ENCODE measurements around the gene TIMM10. TPM values are rescaled to one million over a fixed set of nuclear protein-coding genes. Genes with fewer than 3 reads are reported as not detected.

The TIMM10 gene
- total and polyA plus RNA-seq, 11 donors = 36.6 to 135 (median 46.4) TPM

DNA sequence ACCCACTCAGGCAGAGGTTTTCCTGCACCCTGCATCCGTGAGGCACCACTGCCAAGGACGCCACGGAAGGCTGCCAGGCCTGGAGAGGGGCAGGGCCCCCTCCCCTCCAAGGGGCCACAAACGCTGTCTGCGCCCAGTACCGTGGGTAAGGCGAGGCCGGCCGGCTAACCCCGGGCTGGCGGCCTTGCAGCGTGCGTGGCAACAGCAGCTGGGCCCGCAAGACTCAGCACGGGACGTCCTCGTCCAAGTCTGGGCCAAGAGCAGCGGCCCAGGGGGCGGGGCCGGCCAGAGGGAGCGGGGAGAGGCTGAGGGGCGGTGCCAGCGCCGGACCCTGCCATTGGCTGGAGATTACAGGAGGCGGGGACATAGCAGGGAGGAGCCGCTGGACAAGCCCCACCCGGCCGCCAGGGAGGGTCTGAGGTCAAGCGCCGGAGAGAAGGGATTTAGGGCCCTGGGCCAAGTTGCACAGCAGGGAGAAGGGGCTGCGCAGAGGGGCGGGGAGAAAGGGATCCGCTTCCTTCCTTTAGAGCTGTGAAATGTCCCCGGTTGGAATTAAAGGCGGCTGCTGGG is 31.1 kb downstream of the TIMM10 start:
- H3K36me3 ChIP-seq = peaks cover 0 to 17% (median 0%) of the 10 kb centered on the region in 9 donors
- peak; percentile 99 to 100 (median 99) for ATAC-seq
- peak overlapping the region; percentile 53 to 89 (median 81) for H3K27ac ChIP-seq
- no peaks in the 10 kb centered on the region for H3K27me3 ChIP-seq
- DNase-seq = peak; percentile 98 to 99 (median 98)
- peak overlapping the region in 10 of 12 donors; percentile 27 to 50 (median 42) for H3K4me3 ChIP-seq
- intact Hi-C loops (cut with DNase I) = loop anchor here in 2 of 10 donors (2.0 to 10.0 kb wide), 4 partner anchors 15 to 145 kb away; partner anchors contain the start of genes SLC43A1 (in 1 of the 2), TIMM10 (in 1 of the 2) and YPEL4 (in 1 of the 2)
- H3K4me1 ChIP-seq = peaks cover 5 to 35% (median 20%) of the 10 kb centered on the region in 12 donors
- peak in 1 of 2 donors; percentile 54 for TF ChIP-seq POLR2A (IDR thresholded peaks at IDR 0.05)
- TF ChIP-seq, protein P1, sequence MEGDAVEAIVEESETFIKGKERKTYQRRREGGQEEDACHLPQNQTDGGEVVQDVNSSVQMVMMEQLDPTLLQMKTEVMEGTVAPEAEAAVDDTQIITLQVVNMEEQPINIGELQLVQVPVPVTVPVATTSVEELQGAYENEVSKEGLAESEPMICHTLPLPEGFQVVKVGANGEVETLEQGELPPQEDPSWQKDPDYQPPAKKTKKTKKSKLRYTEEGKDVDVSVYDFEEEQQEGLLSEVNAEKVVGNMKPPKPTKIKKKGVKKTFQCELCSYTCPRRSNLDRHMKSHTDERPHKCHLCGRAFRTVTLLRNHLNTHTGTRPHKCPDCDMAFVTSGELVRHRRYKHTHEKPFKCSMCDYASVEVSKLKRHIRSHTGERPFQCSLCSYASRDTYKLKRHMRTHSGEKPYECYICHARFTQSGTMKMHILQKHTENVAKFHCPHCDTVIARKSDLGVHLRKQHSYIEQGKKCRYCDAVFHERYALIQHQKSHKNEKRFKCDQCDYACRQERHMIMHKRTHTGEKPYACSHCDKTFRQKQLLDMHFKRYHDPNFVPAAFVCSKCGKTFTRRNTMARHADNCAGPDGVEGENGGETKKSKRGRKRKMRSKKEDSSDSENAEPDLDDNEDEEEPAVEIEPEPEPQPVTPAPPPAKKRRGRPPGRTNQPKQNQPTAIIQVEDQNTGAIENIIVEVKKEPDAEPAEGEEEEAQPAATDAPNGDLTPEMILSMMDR (IDR thresholded peaks at IDR 0.05) = no peak
- 1 to 11% (median 3%) methylated on average over 27 to 35 of the region's 35 CpGs for WGBS, 4 donors
- no peaks in the 10 kb centered on the region for H3K9me3 ChIP-seq

DNA sequence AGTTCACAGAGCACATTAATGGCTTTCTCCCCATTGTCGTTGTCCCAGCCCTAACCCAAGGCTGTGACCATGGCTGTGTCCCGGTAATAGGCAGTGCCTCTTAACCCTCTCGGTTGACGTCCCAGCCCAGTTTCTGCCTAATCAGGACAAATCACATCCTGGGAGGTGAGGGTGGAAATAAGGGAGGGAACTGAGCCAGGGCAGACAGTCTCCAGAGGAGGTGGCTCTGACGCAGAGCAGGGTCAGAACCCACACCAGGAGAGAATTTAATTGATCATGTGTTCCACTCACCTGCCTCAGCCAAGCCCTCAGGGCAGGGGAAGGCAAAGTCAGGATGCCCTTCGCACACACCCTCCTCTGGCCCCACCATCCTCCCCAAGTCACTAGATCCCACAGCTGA is 32.0 kb downstream of the TIMM10 start:
- peak overlapping the region in 5 of 12 donors; percentile 53 to 89 (median 81) for H3K27ac ChIP-seq
- no peaks in the 10 kb centered on the region for H3K27me3 ChIP-seq
- DNase-seq (no peak), ATAC-seq (no peak)
- no peaks in the 10 kb centered on the region for H3K9me3 ChIP-seq
- H3K36me3 ChIP-seq = peaks cover 0 to 15% (median 0%) of the 10 kb centered on the region in 9 donors
- WGBS, 4 donors = 66 to 86% (median 76%) methylated on average over 6 of the region's 6 CpGs
- TF ChIP-seq POLR2A (IDR thresholded peaks at IDR 0.05) = no peak
- TF ChIP-seq, protein P1 (IDR thresholded peaks at IDR 0.05) = no peak
- H3K4me1 ChIP-seq = peaks cover 5 to 35% (median 20%) of the 10 kb centered on the region in 12 donors
- intact Hi-C loops (cut with DNase I) = loop anchor here in 2 of 10 donors (2.0 to 10.0 kb wide), 4 partner anchors 16 to 146 kb away; partner anchors contain the start of genes SLC43A1 (in 1 of the 2), TIMM10 (in 1 of the 2) and YPEL4 (in 1 of the 2)
- H3K4me3 ChIP-seq = no peak overlapping the region

DNA sequence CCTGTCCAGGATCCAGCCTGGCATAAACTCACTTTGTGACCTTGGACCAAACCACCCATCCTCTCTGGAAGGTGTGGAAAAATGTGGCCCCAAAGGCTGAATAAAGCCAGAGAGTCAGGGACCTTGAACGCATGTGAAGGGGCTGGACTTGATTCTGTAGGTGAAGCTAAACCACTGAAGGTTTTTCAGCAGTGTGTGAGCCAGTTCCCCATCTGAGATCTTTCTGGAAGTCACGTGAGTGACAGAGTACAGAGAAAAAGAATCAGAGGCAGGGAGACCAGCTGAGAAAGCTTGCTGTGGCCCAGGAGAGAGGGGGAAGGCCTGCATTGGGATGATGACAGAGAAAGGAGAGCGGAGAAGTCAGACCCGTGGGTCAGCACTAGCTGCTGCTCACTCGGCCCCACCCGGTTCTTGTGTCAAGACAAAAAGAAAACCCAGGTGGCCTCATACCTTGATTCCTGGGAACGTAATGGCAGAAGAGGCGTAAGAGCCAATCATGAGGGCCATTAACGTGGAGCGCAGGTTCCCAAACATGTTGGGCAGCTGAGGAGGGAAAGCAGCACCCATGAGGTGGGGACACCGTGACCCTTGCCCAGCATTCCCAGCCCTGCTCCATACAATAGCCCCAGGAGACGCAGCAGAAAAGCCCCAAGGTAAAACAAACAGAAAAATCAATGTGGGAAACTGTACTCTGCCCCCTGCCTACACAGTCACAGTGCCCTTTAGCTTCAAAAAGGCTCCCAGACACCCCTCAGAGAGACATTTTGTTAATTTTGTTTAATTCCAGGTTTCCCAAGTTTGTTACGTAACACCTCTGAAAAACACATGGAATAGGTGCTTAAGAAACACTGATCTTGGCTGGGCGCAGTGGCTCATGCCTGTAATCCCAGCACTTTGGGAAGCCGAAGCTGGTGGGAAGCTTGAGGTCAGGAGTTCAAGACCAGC is 33.0 kb downstream of the TIMM10 start:
- Histone ChIP-seq H3K4me1 (peaks cover 5 to 35% (median 20%) of the 10 kb centered on the region in 12 donors), H3K36me3 (peaks cover 0 to 15% (median 0%) of the 10 kb centered on the region in 9 donors), H3K4me3 (no peak overlapping the region), H3K27me3 (no peaks in the 10 kb centered on the region), H3K9me3 (no peaks in the 10 kb centered on the region), H3K27ac (no peak overlapping the region)
- intact Hi-C loops (cut with DNase I) = loop anchor here in 2 of 10 donors (2.0 to 10.0 kb wide), 4 partner anchors 17 to 147 kb away; partner anchors contain the start of genes SLC43A1 (in 1 of the 2), TIMM10 (in 1 of the 2) and YPEL4 (in 1 of the 2)
- ATAC-seq (no peak), DNase-seq (no peak)
- TF ChIP-seq, protein P1 (IDR thresholded peaks at IDR 0.05) = no peak
- no peak for TF ChIP-seq POLR2A (IDR thresholded peaks at IDR 0.05)
- 94 to 97% (median 96%) methylated on average over 15 of the region's 15 CpGs for WGBS, 4 donors
